Right atrium auricular region (tissue), 2 donors: Measurements from ENCODE around the gene TOR3A. TPM values are rescaled to one million over a fixed set of nuclear protein-coding genes. Genes with fewer than 3 reads are reported as not detected.
A peak's percentile ranks its signal among the peaks of the same experiment; 100 is the strongest.
"Not testable (repeated sequence)": the region's sequence is repeated elsewhere in the genome, so short reads cannot be mapped to it uniquely, and the experiment has no call there.

ENCODE experiments used
- DNase-seq: peaks from one replicate; pipeline ENCODE4 v3.0.0-alpha.2; 2019; ENCODE audit warnings: low spot score
- H3K27ac ChIP-seq, 2 donors: fragments of 200-600 bp; sonication (generic); 1 replicate in 1 of 2; 2 replicates in 1 of 2; pipeline ENCODE4 v1.5.1; 2016 to 2019
- H3K27me3 ChIP-seq, 2 donors: fragments of 200-600 bp; sonication (generic); one replicate each; pipeline versions ENCODE4 v1.5.1 to v1.6.0; 2017 to 2019
- H3K36me3 ChIP-seq: fragments of 200-600 bp; sonication (generic); one replicate; pipeline ENCODE4 v1.5.1; 2016
- H3K4me1 ChIP-seq, 2 donors: fragments of 200-600 bp; sonication (generic); one replicate each; pipeline versions ENCODE4 v1.5.1 to v1.6.0; 2017 to 2019
- H3K4me3 ChIP-seq, 2 donors: fragments of 200-600 bp; sonication (generic); 1 replicate in 1 of 2; 2 replicates in 1 of 2; pipeline ENCODE4 v1.5.1; 2017 to 2019; ENCODE audit warnings: mild to moderate bottlenecking in 1 of 2, moderate library complexity in 1 of 2
- H3K9me3 ChIP-seq, 2 donors: fragments of 200-600 bp; sonication (generic); one replicate each; pipeline ENCODE4 v1.5.1; 2019
- total RNA-seq, 2 donors: library from RNA; depleted of rRNA; stranded (reverse); fragments of >200 nt; gene quantifications; one replicate each; pipeline ENCODE4 v1.1.0, GENCODE V29; 2016
- TF ChIP-seq, protein P1 (sequence below), 2 donors: fragments of 200-600 bp; sonication (generic); IDR thresholded peaks; one replicate each; pipeline ENCODE4 v1.5.1; 2019; ENCODE audit warnings: antibody characterized with exemption in 2 of 2

The TOR3A gene
- total RNA-seq, 2 donors from 2014 or later: 14.3 to 19.7 TPM

DNA sequence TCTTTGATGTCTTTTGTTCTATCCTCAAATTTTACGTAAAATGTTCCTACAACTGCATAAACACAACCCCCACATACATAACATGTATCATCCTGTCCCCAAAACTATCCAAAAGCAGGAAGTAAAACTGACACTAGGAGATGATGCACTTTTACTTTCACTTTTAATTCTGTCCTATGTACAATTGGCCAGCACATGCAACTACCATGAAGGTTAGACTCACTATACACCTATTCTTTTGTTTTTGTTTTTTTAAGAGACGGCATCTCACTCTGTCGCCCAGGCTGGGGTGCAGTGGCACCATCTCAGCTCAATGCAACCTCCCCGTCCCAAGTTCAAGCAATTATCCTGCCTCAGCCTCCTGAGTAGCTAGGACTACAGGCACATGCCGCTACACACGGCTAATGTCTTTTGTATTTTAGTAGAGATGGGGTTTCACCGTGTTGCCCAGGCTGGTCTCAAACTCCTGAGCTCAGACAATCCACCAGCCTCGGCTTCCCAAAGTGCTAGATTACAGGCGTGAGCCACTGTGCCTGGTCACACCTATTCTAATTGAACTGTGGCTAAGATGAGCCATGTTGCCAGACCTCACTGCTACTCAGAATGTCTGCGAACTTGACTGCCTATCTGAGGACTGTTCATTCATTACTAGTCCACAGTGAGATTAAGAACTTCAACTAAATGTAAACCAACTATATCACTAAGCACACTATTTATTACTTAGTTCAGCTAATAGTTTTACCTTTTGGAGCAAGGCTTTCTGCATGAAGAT lies 48.0 kb downstream of the TOR3A start:
- H3K27ac ChIP-seq: peak overlapping the region; percentile 42 to 46
- peaks cover 5% of the 10 kb centered on the region for H3K36me3 ChIP-seq
- H3K4me3 ChIP-seq: peak overlapping the region in 1 of 2 donors; percentile 35
- peaks cover 0 to 19% of the 10 kb centered on the region in 2 donors for H3K4me1 ChIP-seq
- no peaks in the 10 kb centered on the region for H3K9me3 ChIP-seq
- TF ChIP-seq, protein P1, sequence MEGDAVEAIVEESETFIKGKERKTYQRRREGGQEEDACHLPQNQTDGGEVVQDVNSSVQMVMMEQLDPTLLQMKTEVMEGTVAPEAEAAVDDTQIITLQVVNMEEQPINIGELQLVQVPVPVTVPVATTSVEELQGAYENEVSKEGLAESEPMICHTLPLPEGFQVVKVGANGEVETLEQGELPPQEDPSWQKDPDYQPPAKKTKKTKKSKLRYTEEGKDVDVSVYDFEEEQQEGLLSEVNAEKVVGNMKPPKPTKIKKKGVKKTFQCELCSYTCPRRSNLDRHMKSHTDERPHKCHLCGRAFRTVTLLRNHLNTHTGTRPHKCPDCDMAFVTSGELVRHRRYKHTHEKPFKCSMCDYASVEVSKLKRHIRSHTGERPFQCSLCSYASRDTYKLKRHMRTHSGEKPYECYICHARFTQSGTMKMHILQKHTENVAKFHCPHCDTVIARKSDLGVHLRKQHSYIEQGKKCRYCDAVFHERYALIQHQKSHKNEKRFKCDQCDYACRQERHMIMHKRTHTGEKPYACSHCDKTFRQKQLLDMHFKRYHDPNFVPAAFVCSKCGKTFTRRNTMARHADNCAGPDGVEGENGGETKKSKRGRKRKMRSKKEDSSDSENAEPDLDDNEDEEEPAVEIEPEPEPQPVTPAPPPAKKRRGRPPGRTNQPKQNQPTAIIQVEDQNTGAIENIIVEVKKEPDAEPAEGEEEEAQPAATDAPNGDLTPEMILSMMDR (IDR thresholded peaks at IDR 0.05): no peak
- no peak for DNase-seq
- no peaks in the 10 kb centered on the region for H3K27me3 ChIP-seq

DNA sequence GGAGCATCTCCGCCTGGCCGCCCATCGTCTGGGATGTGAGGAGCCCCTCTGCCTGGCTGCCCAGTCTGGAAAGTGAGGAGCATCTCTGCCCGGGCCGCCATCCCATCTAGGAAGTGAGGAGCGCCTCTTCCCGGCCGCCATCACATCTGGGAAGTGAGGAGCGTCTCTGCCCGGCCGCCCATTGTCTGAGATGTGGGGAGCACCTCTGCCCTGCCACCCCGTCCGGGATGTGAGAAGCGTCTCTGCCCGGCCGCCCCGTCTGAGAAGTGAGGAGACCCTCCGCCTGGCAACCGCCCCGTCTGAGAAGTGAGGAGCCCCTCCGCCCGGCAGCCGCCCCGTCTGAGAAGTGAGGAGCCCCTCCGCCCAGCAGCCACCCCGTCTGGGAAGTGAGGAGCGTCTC lies 53.3 kb downstream of the TOR3A start:
- H3K36me3 ChIP-seq, H3K27ac ChIP-seq, DNase-seq, H3K9me3 ChIP-seq, H3K4me3 ChIP-seq, H3K27me3 ChIP-seq, H3K4me1 ChIP-seq: not testable (repeated sequence)

DNA sequence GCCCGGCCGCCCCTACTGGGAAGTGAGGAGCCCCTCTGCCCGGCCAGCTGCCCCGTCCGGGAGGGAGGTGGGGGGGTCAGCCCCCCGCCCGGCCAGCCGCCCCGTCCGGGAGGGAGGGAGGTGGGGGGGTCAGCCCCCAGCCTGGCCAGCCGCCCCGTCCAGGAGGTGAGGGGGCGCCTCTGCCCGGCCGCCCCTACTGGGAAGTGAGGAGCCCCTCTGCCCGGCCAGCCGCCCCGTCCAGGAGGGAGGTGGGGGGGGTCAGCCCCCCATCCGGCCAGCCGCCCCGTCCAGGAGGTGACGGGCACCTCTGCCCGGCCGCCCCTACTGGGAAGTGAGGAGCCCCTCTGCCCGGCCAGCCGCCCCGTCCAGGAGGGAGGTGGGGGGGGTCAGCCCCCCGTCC lies 53.8 kb downstream of the TOR3A start:
- not testable (repeated sequence) for DNase-seq, H3K4me1 ChIP-seq

DNA sequence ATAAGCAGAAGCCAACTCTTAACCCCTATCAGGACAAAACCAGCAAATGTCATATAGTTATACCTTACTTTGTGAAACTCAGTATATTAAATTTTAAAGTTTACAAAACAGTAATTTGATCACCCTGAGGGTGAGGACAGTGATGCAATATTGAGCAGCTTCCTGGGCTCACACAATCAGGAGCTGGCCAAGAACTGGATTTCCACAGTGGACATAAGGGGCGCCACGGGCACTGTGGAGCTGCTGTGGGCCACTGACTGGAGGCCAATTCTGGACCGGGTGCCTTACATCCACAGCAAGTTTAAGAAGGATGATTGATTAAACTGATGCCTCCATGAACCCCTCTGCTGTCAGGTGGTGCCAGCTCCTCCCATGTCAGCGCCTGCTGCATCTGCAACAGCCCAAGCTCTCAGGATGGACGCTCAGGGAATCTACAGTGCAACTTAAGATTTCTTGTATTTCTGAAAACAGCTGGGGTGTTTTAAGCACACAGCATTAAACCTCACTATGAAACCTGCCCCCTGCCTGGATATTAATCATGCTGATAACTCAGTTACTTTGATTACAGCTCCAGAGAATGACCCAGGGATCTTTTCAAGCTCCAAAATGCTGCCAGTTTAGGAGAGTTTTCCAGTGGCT lies 55.9 kb downstream of the TOR3A start:
- H3K27ac ChIP-seq: no peak overlapping the region
- no peak overlapping the region for H3K4me3 ChIP-seq
- no peaks in the 10 kb centered on the region for H3K9me3 ChIP-seq
- no peak for DNase-seq
- H3K36me3 ChIP-seq: no peaks in the 10 kb centered on the region
- TF ChIP-seq, protein P1 (IDR thresholded peaks at IDR 0.05): no peak
- peaks cover 0 to 6% of the 10 kb centered on the region in 2 donors for H3K4me1 ChIP-seq
- no peaks in the 10 kb centered on the region for H3K27me3 ChIP-seq

More for the DNA sequence above, 53.8 kb downstream of the TOR3A start:
- H3K4me3 ChIP-seq, H3K27me3 ChIP-seq, H3K27ac ChIP-seq, H3K9me3 ChIP-seq, H3K36me3 ChIP-seq: not testable (repeated sequence)

DNA sequence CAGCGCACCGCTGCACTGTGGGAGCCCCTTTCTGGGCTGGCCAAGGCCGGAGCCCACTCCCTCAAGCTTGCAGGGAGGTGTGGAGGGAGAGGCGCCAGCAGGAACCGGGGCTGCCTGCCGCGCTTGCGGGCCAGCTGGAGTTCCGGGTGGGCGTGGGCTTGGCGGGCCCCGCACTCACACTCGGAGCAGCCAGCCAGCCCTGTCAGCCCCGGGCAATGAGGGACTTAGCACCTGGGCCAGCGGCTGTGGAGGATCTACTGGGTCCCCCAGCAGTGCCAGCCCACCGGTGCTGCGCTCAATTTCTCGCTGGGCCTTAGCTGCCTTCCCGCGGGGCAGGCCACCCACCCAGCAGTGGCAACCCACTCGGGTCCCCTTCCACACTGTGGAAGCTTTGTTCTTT lies 56.9 kb downstream of the TOR3A start:
- not testable (repeated sequence) for H3K9me3 ChIP-seq, H3K27ac ChIP-seq, H3K27me3 ChIP-seq, H3K36me3 ChIP-seq, H3K4me3 ChIP-seq, DNase-seq
- H3K4me1 ChIP-seq: peaks cover 0 to 16% of the 10 kb centered on the region in 2 donors

DNA sequence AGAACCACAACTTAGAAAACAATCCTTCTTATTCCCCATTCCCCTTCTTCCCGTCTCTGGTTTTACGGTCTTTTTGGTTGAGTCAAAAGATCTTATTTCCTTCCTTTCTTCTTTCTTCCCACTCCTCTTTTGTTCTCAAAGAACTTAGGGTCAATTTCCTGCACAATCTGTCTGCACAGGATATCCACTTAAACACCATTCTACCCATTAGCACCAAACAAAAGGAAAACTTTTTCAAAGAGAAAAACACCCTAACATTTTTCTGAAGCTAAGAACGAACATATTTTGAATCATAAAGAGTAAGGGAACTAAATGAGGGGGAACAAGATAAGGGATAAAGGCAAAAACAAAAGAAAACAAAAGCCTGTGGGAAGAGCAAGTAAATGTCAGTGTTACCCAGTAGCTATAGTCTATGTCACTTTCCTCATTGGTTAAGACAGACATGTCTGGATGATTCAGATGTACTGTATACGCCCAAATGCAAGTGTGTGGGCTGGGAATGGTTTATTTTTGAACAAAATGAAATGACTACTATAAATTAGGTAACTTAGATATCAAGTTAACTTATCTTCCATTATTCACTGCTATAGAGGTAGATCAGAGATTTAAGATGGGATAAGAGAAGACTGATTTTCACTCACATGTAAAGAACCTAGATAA lies 59.9 kb downstream of the TOR3A start:
- TF ChIP-seq, protein P1 (IDR thresholded peaks at IDR 0.05): no peak
- Histone ChIP-seq H3K9me3 (no peaks in the 10 kb centered on the region), H3K36me3 (no peaks in the 10 kb centered on the region), H3K27ac (peak overlapping the region; percentile 24 to 54), H3K4me1 (peaks cover 0 to 16% of the 10 kb centered on the region in 2 donors), H3K4me3 (peak overlapping the region in 1 of 2 donors; percentile 5), H3K27me3 (no peaks in the 10 kb centered on the region)
- DNase-seq: no peak

DNA sequence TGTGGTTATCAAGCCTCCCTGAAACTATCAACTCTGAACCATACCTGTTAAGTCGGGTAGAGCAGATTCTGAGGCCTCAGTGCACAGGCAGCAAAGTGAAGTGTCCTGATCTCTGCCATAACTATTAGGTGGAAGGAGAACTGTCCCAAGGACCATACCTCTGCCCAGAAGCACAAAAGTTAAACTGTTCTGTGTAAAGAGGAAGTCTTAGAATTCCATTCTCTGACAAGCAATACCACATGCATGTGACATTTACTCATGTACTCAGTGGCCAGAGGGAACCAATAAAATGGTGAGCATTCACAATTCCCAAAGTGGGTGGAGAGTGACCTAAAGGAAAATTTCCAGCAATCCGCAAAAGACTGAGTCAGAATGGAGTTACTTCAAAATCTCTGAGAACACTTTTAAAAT lies 61.0 kb downstream of the TOR3A start:
- no peaks in the 10 kb centered on the region for H3K9me3 ChIP-seq
- TF ChIP-seq, protein P1 (IDR thresholded peaks at IDR 0.05): no peak
- peaks cover 0 to 12% of the 10 kb centered on the region in 2 donors for H3K4me1 ChIP-seq
- H3K4me3 ChIP-seq: peak overlapping the region in 1 of 2 donors; percentile 17
- H3K27ac ChIP-seq: peak overlapping the region; percentile 49 to 54
- DNase-seq: no peak
- H3K36me3 ChIP-seq: no peaks in the 10 kb centered on the region
- no peaks in the 10 kb centered on the region for H3K27me3 ChIP-seq
